Measurements from ENCODE around the gene VAV2. TPM values are rescaled to one million over a fixed set of nuclear protein-coding genes. Genes with fewer than 3 reads are reported as not detected.

VAV2 gene
- total RNA-seq, 1 experiment from 2014 or later: 30.7 TPM

- Mint-ChIP-seq H3K4me1 (ENCODE audit: low read depth, unreplicated experiment) (no peaks in the 10 kb centered on the region), H3K27ac (ENCODE audit: unreplicated experiment) (no peak overlapping the region), H3K4me3 (ENCODE audit: low read depth, unreplicated experiment) (no peak overlapping the region), H3K27me3 (ENCODE audit: unreplicated experiment) (no peaks in the 10 kb centered on the region), H3K9me3 (ENCODE audit: low read depth, unreplicated experiment) (no peaks in the 10 kb centered on the region), H3K36me3 (ENCODE audit: insufficient read depth, unreplicated experiment) (peaks cover 8% of the 10 kb centered on the region)
- CTCF ChIA-PET: no interaction called here
- BruUV-seq (replicated peaks): no TSS peak
- TF ChIP-seq CTCF (IDR thresholded peaks at IDR 0.05; ENCODE audit: unreplicated experiment): no peak
- intact Hi-C loops (cut with micrococcal nuclease; ENCODE audit: unreplicated experiment): no loop called here
- no peak for DNase-seq
Measured at GRCh38 chr9:133857639-133858038, 134.5 kb downstream of the VAV2 start.

GRCh38 chr9:133856798-133857197, 135.3 kb downstream of the VAV2 start:
- BruUV-seq (replicated peaks): no TSS peak
- CTCF ChIA-PET: no interaction called here
- no peak overlapping the region for H3K4me3 Mint-ChIP-seq (ENCODE audit: low read depth, unreplicated experiment)
- H3K9me3 Mint-ChIP-seq (ENCODE audit: low read depth, unreplicated experiment): no peaks in the 10 kb centered on the region
- no peaks in the 10 kb centered on the region for H3K27me3 Mint-ChIP-seq (ENCODE audit: unreplicated experiment)
- intact Hi-C loops (cut with micrococcal nuclease; ENCODE audit: unreplicated experiment): no loop called here
- H3K4me1 Mint-ChIP-seq (ENCODE audit: low read depth, unreplicated experiment): no peaks in the 10 kb centered on the region
- no peak for DNase-seq
- no peak for TF ChIP-seq CTCF (IDR thresholded peaks at IDR 0.05; ENCODE audit: unreplicated experiment)
- peaks cover 8% of the 10 kb centered on the region for H3K36me3 Mint-ChIP-seq (ENCODE audit: insufficient read depth, unreplicated experiment)
- H3K27ac Mint-ChIP-seq (ENCODE audit: unreplicated experiment): no peak overlapping the region

- H3K9me3 Mint-ChIP-seq (ENCODE audit: low read depth, unreplicated experiment): no peaks in the 10 kb centered on the region
- no peaks in the 10 kb centered on the region for H3K4me1 Mint-ChIP-seq (ENCODE audit: low read depth, unreplicated experiment)
- CTCF ChIA-PET: no interaction called here
- TF ChIP-seq CTCF (IDR thresholded peaks at IDR 0.05; ENCODE audit: unreplicated experiment): no peak
- DNase-seq: no peak
- H3K27me3 Mint-ChIP-seq (ENCODE audit: unreplicated experiment): no peaks in the 10 kb centered on the region
- BruUV-seq (replicated peaks): no TSS peak
- H3K27ac Mint-ChIP-seq (ENCODE audit: unreplicated experiment): no peak overlapping the region
- H3K4me3 Mint-ChIP-seq (ENCODE audit: low read depth, unreplicated experiment): no peak overlapping the region
- intact Hi-C loops (cut with micrococcal nuclease; ENCODE audit: unreplicated experiment): no loop called here
- peaks cover 6% of the 10 kb centered on the region for H3K36me3 Mint-ChIP-seq (ENCODE audit: insufficient read depth, unreplicated experiment)
Measured at GRCh38 chr9:133855802-133856521, 136.2 kb downstream of the VAV2 start.

- Mint-ChIP-seq H3K4me3 (ENCODE audit: low read depth, unreplicated experiment) (no peak overlapping the region), H3K27me3 (ENCODE audit: unreplicated experiment) (no peaks in the 10 kb centered on the region), H3K4me1 (ENCODE audit: low read depth, unreplicated experiment) (no peaks in the 10 kb centered on the region), H3K9me3 (ENCODE audit: low read depth, unreplicated experiment) (no peaks in the 10 kb centered on the region), H3K27ac (ENCODE audit: unreplicated experiment) (no peak overlapping the region), H3K36me3 (ENCODE audit: insufficient read depth, unreplicated experiment) (peaks cover under 1% of the 10 kb centered on the region)
- TF ChIP-seq CTCF (IDR thresholded peaks at IDR 0.05; ENCODE audit: unreplicated experiment): no peak
- CTCF ChIA-PET: no interaction called here
- BruUV-seq (replicated peaks): no TSS peak
- intact Hi-C loops (cut with micrococcal nuclease; ENCODE audit: unreplicated experiment): no loop called here
- no peak for DNase-seq
Measured at GRCh38 chr9:133855371-133855770, 136.8 kb downstream of the VAV2 start.

Measured in Calu3 (cell line).